GM18511 (cell line): ENCODE measurements around the gene CADM2.

Experiments used
- ATAC-seq: cut with Tn5 transposase; IDR thresholded peaks from one replicate; pipeline ENCODE4 v1.9.1; 2021; ENCODE audit warnings: mild to moderate bottlenecking, moderate library complexity; ENCODE audit not compliant: unreplicated experiment

Gene CADM2

DNA sequence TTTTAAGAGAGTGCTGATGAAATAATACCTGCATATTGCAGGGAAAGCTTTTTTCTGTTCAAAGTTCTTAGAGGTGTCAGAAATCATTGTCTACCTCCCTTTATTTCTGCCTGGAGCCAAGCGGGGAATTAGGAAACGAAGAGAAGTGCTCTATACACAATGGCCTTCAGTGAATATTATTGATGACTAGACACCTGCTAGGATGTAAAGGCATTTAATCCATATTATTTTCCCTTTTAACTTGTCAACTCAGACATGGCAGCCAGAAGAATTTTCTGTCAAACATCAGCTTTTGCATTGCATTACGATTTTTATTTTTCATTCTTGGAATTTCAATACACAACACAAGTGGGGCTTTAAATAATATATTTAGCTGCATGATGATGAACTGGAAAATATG lies 24.7 kb downstream of the CADM2 start:
- no peak for ATAC-seq

DNA sequence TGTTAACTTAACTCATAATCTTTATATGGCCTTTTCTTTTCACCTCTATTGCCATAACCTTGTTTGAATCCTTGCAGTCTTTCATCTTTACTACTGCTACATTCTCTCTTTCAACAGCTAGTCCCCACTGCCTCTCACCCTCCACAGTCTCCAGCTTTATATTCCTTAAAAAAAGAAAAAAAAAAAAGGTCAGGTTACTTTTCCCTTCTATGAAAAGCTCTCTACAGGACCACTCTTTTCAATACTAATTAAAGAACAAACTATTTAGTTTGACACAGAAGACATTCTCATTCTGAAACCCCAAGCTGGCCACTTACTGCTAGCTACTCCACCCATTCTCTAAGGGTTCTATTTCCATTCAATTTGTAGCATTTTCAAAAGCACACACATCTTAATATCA lies 25.6 kb downstream of the CADM2 start:
- no peak for ATAC-seq

DNA sequence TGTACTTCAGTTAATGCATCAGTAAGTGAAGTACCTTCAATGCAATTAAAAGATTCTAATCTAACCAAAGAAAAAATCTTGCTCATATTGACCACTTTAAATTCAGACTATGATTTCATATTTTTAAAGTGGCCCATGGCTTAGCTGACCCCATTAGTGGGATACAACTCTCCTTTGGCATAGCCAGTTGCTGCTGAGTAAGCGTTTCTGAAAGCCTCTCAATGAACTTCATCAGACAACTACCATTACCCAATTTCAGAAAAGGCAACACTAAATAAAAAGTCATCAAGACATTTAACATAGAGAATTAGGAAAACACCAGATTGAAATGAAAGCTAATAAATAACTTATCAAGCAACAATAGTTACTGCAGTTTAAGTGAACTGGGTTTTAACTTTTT lies 27.0 kb downstream of the CADM2 start:
- ATAC-seq = no peak

DNA sequence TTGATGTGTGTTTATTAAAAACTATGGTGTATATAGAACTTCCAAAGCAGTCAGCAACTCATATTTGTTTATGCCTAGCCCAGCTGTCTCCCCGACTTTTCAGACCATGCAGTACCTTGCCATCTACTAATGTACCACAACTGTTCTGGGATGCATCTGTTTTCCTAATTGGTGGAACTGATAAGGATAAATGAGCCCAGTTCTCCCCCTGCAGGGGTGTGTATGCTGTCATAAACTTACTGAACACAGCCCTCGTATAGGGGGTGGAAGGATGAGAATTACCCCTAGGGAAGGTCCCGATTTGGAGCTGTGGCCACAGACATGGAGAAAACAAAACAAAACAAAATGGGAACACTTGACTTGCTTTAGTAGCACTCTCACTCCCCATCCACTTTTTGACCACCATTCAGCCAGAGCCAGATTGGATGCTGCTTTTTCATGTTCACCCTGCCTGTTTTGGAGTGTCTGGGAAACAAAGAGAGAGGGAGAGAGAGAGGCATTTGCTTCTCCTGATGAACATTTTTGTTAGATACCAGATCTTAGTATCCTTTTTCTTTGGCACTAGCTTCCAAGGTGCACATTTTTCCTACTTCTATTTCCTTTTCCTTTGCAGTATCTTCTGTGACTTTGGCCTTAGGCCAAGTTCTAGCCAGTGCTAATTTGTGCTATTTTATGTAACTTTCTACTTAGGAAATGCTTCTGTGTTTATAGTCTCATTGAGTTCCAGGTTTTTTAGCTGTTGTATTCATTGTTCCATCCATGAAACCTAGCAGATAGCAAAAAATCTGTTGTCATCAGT lies 29.1 kb downstream of the CADM2 start:
- no peak for ATAC-seq

DNA sequence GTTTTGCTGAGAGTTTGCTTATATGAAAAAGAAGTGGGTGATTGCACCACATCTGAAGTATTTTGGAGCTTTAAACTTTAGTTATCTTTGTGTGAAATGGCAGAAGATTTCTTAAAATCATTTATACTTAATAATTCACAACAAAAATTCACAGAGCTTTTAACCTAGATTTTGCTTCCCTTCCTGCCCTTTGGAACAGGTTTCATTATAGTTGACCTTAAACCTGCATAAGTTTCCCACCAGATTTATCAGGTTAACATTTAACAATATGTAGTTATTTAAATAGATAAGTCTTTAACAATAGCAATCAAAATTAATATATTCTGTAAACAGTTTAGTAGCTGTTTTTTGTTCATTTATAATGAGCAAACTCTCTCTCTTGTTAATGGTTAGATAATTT lies 30.3 kb downstream of the CADM2 start:
- ATAC-seq = no peak

DNA sequence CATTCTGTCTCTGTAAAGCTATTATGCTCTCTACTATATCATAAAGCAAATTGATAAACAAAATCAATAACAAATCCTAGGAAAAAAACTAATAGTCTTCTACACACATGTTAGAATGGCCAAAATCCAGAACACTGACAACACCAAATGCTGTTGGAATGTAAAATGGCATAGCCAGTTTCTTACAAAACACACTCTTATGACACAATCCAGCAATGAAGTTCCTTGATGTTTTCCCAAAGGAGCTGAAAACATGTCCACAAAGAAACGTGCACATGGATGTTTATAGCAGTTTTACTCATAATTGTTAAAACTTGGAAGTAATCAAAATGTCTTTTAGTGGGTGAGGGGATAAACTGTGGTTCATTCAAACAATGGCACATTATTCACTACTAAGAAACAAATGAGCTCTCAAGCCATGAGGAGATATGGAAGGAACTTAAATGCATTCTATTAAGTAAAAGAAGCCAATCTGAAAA lies 32.7 kb downstream of the CADM2 start:
- ATAC-seq = no peak

DNA sequence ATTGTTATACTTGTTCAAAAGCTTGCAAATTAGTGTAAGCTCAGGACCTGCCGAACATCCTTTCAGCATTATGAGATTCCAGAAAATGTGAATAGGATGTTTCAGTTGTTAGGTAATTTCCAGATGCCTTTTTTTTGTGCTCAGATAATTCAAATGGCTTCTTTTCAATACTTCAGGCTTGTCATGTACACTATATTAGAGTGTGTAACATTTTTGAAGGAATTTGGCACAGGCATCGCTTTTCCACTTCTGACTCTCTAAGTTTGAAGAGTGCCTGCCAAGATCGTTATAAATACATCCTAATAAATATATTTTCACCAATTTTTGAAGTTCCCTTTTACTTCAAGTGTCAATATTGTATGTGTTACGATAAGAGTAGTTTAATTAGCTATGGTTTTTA lies 35.2 kb downstream of the CADM2 start:
- no peak for ATAC-seq

DNA sequence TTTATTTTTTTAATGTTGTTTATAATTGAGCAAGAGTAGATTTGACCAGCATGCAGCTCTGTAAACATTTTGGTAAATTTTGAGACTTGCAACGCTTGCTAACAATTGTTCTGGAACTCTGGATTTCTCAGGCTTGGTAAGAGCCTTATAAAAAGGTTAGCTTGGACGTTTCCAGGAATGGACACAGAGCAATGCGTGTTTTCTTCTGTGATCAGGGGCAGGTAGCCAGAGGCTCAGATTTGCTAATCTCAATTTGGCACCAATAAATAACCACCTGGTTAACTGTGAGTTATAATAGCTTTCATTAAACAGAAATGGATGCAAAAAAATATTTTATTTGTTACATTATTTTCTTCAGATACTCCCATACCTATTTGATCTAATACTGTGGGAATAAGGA lies 39.8 kb downstream of the CADM2 start:
- ATAC-seq = no peak

DNA sequence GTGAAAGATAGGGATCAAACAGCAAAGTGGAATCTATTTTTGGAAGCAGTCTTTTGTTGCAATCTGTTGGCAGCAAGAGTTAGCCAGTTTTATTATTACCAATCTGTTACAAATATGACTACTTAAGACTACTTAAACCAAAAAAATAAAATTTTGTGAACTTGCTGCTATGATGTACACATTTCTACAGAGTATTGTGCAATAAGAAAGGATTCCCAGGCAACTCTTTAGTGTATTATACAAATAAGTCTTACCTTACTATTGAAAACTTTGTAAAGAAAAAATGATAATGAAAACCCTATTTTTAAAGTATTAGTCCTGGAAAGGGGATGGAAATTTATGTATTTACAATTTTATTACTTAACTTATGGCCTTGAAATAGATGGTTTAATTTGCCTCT lies 44.7 kb downstream of the CADM2 start:
- no peak for ATAC-seq

DNA sequence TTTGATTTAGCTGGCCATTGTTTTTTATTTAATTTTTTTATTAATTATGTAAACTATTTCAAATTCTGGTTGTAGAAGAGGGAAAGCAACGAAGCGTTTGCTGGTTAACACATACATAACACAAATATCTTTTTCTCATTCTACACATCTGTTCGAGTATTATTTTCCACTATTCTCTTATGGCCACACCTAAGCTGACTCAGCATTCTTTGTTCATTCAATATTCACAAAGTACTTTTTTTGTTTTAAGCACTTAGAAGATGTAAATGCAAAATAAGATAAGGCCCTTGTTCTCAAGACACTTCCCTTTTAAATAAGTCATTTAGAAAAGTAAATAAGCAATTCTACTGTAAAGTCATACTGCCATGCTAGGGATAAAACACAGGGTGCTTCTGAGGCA lies 45.4 kb downstream of the CADM2 start:
- ATAC-seq = no peak

DNA sequence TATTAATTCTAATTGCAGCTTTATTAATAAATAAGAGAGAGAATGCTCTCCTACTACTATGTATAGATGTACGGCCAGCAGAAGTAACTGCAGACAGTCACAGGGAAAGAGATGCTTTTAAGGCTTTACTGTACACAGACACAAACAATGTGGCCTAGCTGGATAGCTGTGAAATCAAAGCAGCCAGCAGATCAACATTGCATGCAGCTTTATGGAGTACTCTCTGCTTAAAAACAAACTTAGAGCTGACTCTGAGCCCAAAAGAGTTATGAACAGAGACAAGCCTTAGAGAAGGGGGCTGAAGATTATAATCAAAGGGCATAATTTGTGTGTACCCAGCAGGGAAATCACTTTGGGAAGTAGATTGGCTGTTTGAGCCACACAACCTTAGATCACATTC lies 47.2 kb downstream of the CADM2 start:
- ATAC-seq = no peak

DNA sequence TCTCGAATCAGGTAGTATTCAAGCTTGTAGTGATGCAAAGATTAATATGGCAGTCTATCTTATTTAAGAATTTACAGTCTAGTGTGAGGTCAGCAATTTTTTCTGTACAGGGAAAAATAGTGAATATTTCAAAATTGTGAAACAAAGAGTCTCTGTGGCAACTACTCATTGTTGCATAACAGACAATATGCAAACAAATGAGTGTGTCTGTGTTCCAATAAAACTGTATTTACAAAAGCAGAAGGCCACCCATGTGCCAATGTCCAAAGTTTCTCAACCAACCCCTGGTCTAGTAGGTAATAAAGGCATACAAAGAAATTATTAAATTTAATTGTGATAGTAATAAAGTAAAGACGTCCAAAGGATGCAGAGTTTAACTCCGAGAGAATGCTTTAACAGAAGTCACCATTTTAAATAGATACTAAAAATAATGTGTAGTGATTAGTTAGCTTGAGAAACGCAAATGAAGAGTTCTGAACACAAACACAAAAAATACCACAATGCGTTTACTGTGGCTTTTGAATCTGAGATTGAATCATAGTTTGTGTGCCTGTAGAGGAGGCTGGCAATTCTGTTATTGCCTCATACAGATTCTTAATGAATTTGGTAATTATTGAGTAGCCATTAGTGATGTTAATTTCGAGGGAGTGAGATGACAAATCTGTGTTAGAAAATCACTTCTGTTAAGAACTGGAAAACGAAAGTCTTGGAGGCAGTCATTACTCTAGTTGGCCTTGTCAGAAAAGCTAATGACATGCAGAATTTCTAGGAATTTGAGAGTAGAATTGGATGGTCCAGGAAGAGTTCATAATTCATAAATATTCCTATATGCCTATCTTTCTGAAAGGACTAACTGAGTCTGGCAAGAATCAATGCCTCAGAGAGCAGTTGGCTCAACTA lies 48.7 kb downstream of the CADM2 start:
- ATAC-seq = no peak

DNA sequence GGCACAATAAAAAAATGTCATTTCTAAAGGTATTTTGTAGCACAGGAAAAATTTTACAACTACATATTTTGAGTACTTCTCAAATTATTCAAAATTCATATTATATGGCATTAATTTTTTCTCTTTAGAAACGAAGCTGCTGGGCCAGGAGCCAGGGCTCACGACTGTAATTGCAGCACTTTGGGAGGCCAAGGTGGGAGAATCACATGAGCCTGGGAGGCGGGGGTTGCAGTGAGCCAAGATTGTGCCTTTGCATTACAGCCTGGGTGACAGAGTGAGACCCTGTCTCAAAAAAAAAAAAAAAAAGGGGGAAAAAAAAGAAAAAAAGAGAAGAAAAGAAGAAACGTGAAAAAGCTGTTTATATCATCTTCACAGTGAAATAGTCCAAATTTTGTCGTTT lies 62.0 kb downstream of the CADM2 start:
- no peak for ATAC-seq

DNA sequence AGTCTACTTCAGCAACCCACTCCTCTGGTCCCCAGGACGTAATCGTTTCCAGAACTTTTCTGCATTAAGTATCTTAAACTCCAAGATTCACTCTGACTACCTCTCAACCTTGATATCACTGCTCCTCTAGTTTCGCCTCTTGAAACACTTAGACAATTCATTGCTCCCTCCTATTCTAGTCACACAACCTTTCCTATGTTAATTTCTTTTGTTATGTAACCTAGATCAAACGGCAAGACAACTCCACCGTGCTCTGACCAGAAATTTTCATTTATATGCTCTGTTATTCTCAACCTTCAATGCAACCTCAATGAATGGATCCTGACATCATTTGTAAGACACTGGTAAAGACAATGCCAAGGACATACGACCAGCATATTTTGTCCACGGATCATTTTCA lies 71.3 kb downstream of the CADM2 start:
- no peak for ATAC-seq

DNA sequence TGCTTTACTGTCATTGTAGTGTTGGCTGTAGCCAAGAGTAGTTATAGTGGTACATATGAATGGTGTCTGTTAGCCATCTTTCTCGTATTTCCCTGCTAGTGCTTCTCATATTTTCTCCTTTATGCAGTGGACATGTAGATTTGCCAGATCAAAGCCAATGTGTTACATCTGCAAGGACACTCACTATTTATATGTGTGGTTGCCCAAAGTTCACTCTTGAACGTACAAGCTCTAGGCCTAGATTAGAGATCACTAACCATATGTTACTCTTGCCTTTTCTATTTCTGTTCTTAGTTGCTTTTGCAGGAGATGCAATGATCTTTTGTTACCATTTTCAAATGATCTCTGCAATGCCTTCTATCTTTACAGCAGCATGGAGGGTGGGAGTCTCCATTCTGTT lies 78.4 kb downstream of the CADM2 start:
- ATAC-seq = no peak

DNA sequence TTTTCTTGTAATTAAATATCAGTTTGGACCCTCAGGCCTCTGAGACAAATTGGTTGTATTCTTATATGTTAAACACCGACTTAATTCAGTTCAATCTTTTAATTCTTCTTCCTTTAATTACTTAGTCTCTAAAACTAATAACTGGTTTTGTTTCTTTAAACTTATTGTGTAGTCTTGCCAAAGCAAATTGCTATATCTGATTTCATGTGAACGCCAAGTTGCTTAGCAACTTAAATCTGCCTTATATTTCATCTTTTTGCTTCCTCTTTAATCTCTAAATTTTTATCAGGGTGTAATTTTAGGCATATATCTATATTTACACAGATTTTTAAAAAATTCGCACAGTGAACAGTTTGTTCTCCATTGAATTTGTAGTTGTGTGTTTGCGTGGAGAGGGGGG lies 82.2 kb downstream of the CADM2 start:
- ATAC-seq = no peak

DNA sequence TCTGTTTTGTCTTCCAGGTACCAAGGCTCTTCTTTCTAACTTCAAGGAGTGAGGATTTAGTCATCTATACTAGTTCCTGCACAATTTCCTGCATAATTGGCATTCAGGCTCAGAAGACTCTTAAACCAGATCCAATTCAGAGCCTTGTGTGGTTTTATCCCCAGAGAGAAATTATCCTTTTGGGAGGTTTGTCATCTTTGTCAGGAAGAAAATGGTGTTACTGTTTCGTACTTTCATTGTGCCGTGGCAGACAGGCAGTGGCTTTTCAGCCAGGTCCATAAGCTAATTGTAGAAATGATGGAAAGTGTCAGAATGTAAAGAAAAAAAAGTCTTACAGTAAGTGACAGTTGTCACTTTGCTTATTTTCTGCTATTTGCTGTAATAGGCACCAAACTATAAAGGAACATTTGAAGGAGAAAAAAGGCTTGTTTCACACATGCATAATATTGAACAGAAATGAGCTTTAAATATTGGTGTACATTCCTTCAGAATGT lies 82.8 kb downstream of the CADM2 start:
- ATAC-seq = no peak

DNA sequence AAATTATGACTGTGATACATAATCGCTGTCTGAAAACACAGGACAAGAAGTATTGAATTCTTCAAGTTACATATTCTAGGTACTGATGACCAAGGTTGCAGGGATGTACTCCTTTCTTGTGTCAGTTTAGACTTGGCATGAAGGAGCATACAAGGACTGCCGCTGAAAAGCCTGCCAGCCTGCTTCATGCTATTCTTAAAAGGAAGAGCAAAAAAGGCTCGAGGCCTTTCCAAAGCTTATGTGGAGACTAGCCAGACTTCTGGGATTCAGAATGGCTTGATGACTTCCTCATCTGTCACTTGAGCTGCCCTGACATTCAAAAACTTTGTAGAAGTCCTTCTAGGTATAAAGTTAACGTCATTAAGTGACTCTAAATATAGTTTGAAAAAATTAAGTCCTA lies 92.0 kb downstream of the CADM2 start:
- ATAC-seq = no peak

DNA sequence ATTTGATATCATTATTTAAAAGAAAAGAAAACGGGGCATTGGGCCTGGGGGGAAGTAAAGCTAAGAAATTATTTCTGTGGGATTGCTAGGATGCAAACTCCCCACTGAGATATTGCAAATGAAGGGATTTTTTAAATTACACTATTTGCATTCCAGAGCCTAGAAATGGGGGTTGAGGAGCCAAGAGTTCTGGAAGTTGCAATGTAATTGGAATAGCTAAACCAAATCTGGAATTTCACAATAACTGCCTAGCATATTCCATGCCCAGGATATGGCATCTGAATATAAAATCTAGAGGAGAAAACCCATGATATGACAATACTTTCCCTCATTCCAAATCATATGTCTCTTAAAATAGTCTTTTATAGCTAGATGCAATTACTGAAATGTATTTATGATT lies 93.0 kb downstream of the CADM2 start:
- ATAC-seq = no peak

DNA sequence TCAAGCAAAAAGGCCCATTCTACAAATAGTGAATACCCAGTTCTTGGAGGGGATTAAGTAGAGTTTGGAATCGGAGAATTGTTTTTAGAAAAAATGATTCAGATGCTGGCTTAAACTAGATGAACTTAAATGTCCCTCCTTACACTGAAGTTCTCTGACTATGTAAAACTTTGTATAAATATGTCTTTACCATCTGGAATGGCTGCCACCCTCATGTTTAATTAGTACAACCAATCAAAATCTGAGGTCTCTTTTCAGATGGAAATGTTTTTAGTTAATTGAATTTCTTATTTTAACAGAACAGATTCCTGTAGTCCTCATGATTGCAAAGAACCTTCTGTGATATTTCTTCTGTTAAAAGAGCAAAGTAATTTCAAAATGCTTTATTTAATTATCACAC lies 94.8 kb downstream of the CADM2 start:
- ATAC-seq = no peak

DNA sequence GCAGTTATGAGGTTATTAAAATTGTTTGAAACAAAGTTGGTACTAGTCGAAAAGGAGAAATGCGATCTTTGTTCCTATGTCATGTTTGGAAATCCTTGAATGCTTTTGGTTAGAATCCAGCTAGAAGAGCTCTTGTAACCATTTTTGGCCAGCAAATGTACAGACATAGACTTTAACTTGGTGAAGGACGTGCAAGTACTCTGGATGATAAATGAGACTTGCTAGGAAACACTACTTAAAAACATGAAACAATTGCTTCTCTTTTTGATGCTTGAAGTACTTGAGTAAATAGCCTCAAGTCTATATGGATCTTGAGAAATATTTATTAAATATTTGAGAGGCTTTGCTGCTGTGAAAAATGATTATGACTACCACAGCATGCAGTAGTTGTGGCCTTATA lies 95.8 kb downstream of the CADM2 start:
- no peak for ATAC-seq

DNA sequence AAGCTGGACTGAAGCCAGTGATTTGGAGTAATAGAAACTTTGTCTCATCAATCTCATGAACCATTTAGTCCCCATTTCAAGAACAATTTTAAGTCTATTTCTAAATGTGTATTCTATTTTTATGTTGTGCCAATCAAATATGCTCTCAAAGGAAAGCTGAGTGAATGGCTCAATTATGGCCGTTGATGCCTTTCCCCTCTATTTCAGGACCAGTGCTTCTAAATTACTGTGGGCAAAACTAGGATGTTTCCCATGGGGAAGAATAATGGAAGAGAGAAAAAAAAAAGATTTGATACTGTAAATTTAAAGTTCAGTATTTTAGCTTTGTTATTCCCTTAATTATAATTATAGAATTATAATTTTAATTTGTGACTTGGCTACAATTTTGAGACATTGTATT lies 110.1 kb downstream of the CADM2 start:
- no peak for ATAC-seq
